IPS-20b (cell line): ENCODE data around the gene ZYX.
A peak's percentile ranks its signal among the peaks of the same experiment; 100 is the strongest.

Experiments used
- H3K27ac ChIP-seq: one replicate; pipeline ENCODE4 v1.5.1; 2013; ENCODE audit warnings: low read length
- H3K27me3 ChIP-seq: 2 replicates; pipeline ENCODE4 v1.6.1; 2013; ENCODE audit warnings: mild to moderate bottlenecking, low read length, inconsistent platforms; ENCODE audit not compliant: insufficient read depth
- H3K36me3 ChIP-seq: 2 replicates; pipeline ENCODE4 v1.6.1; 2013; ENCODE audit warnings: low read depth, mild to moderate bottlenecking, inconsistent platforms, low read length, moderate library complexity; ENCODE audit not compliant: insufficient read depth
- H3K4me1 ChIP-seq: 2 replicates; pipeline ENCODE4 v1.6.1; 2013; ENCODE audit warnings: mild to moderate bottlenecking, control low read depth, inconsistent platforms, low read length, moderate library complexity; ENCODE audit not compliant: insufficient read depth
- H3K4me3 ChIP-seq: 2 replicates; pipeline ENCODE4 v1.5.1; 2013; ENCODE audit warnings: mild to moderate bottlenecking, low read length, inconsistent platforms
- H3K9ac ChIP-seq: 2 replicates; pipeline ENCODE4 v1.6.1; 2013; ENCODE audit warnings: low read depth, mild to moderate bottlenecking, inconsistent platforms, low read length, moderate library complexity
- H3K9me3 ChIP-seq: 2 replicates; pipeline ENCODE4 v1.6.1; 2013; ENCODE audit warnings: mild to moderate bottlenecking, low read depth, low read length, inconsistent platforms; ENCODE audit not compliant: insufficient read depth

Gene ZYX

DNA sequence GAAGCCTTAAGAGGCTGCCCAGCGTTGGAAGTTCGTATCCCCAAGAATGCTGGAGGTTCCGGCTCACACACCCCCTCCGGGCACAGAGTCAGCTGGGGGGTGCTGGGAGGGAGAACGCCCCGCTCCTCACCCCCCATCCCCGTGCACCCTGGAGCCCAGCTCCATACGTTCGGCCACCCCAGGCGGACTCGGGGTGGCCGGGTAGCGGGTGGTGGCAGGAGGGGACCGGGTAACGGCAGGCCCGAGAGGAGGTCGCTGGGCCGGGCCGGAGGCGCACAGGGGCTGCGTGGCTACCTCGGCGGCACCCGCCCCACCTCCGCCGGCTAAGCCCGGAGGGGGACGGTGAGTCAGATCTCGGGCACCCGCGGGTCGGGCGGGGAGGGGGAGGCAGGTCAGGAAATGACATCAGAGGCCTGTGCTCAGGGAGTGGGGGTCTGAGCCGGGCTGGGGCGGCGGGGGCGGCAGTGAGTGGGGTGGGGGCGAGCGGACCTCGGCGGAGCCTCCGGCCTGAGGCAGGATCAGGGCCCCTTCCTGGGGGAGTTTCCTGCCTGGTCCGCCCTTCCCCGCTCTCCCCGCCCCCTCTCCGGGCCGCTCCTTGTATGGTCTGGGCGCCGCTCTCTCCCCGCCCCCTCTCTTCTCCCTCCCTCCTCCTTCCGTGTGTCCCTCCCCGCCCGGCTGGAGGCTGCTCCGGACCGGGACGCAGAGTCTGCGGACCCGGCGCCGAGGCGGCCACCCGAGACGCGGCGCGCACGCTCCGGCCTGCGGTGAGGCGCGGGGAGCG lies at the start of gene ZYX:
Gene ZYX (plus strand): TSS at position 700 of the 781 bp plus-strand sequence. CDS start 227 bp downstream, outside the sequence.
- Histone ChIP-seq H3K4me1 (peaks cover 19% of the 10 kb centered on the region), H3K9ac (peak within 1 kb of the TSS; percentile 99), H3K27ac (peak within 1 kb of the TSS; percentile 96), H3K9me3 (no peaks in the 10 kb centered on the region), H3K27me3 (no peaks in the 10 kb centered on the region), H3K4me3 (peak within 1 kb of the TSS; percentile 93), H3K36me3 (peaks cover 37% of the 10 kb centered on the region)

GRCh38 chr7:143334244-143334643 lies 46.9 kb upstream of the ZYX start:
- no peaks in the 10 kb centered on the region for H3K9me3 ChIP-seq
- no peaks in the 10 kb centered on the region for H3K36me3 ChIP-seq
- no peaks in the 10 kb centered on the region for H3K4me1 ChIP-seq
- H3K27me3 ChIP-seq = no peaks in the 10 kb centered on the region
- H3K9ac ChIP-seq = no peak overlapping the region
- no peak overlapping the region for H3K4me3 ChIP-seq
- no peak overlapping the region for H3K27ac ChIP-seq

GRCh38 chr7:143337216-143337615 lies 43.9 kb upstream of the ZYX start:
- Histone ChIP-seq H3K9ac (no peak overlapping the region), H3K9me3 (no peaks in the 10 kb centered on the region), H3K27ac (no peak overlapping the region), H3K4me3 (no peak overlapping the region), H3K36me3 (no peaks in the 10 kb centered on the region), H3K4me1 (no peaks in the 10 kb centered on the region), H3K27me3 (no peaks in the 10 kb centered on the region)

GRCh38 chr7:143341842-143342241 lies 39.3 kb upstream of the ZYX start:
- H3K36me3 ChIP-seq = no peaks in the 10 kb centered on the region
- no peaks in the 10 kb centered on the region for H3K9me3 ChIP-seq
- H3K27ac ChIP-seq = no peak overlapping the region
- no peak overlapping the region for H3K9ac ChIP-seq
- H3K27me3 ChIP-seq = peaks cover 26% of the 10 kb centered on the region
- no peaks in the 10 kb centered on the region for H3K4me1 ChIP-seq
- no peak overlapping the region for H3K4me3 ChIP-seq

DNA sequence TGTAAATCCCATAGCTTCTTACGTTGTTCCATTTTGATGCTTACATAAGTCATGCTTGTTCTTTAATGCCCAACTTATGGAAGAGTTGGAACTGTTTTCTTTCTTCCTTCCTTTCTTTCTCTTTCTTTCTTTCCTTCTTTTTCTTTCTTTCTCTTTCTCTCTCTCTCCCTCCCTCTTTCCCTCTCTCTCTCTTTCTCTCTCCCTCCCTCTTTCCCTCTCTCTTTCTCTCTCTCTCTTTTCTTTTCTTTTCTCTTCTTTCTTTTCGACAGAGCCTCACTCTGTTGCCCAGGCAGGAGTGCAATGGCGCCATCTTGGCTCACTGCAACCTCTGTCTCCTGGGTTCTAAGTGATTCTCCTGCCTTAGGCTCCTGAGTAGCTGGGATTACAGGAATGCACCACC lies 37.5 kb upstream of the ZYX start:
- no peaks in the 10 kb centered on the region for H3K36me3 ChIP-seq

DNA sequence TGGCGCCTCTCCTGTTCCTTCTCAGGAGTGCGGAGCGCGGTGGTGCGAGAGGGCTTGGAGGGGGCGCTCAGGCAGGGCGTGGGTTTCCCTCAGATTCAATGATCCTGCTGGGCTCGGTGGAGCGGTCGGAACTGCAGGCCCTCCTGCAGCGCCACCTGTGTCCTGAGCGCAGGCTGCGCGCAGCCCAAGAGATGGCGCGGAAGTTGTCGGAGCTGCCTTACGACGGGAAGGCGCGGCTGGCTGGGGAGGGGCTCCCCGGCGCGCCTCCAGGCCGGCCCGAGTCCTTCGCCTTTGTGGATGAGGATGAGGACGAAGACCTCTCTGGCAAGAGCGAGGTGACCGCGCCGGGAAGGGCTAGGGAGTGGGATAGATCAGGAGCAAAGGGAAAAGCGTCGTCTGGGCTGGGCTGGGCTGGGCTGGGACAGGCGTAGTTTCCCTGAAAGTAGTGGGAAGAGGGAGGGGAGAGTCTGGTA lies 35.7 kb upstream of the ZYX start:
- Histone ChIP-seq H3K9ac (peak overlapping the region; percentile 54; the same call in 1 of the 2 replicates), H3K27me3 (peaks cover 33% of the 10 kb centered on the region), H3K27ac (no peak overlapping the region), H3K36me3 (no peaks in the 10 kb centered on the region), H3K9me3 (no peaks in the 10 kb centered on the region), H3K4me1 (no peaks in the 10 kb centered on the region), H3K4me3 (peak overlapping the region; percentile 76)

More for the DNA sequence above, 37.5 kb upstream of the ZYX start:
- Histone ChIP-seq H3K9ac (no peak overlapping the region), H3K4me1 (no peaks in the 10 kb centered on the region), H3K4me3 (no peak overlapping the region), H3K27me3 (peaks cover 30% of the 10 kb centered on the region), H3K27ac (no peak overlapping the region), H3K9me3 (no peaks in the 10 kb centered on the region)

DNA sequence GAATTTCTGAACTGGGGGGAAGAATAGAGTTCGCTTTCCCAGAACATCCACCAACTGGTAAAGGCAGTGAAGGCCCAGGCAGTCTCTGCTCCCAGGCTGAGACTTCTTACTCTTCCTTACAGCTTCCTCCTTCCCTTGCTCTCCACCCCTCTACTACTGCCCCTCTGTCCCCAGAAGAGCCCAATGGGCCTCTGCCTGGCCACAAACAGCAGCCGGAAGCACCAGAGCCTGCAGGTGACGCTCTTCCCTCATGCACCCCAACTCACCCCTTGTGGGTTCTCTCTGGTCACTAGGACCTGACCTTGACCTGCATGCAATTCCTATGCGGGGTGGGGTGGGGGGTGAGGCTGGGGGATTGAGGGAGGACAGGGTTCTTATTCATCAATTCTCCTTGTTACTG lies 35.1 kb upstream of the ZYX start:
- peak overlapping the region; percentile 54; the same call in 1 of the 2 replicates for H3K9ac ChIP-seq

DNA sequence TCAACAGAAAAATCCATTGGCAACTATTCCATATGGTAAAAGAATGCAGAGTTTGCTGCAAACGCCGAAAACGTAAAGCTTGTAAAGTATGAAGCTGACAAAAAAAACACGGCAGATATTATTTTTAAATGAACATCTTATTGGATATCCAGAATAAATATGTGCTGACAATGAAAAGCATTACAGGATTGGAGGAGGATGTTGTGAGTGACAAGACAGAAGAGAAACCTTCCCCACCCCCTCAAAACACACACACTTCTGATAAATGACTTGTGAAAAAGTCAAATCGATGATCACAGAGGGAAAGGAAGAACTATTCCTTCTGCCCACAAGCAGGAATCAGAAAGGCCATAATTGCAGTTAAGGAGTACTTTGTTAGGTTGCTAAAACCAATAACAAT lies 33.2 kb upstream of the ZYX start:
- no peaks in the 10 kb centered on the region for H3K36me3 ChIP-seq
- peaks cover 1% of the 10 kb centered on the region; the same call in 1 of the 2 replicates for H3K4me1 ChIP-seq
- H3K27me3 ChIP-seq = peaks cover 33% of the 10 kb centered on the region
- H3K4me3 ChIP-seq = no peak overlapping the region
- H3K9me3 ChIP-seq = no peaks in the 10 kb centered on the region
- H3K9ac ChIP-seq = no peak overlapping the region
- no peak overlapping the region for H3K27ac ChIP-seq

More for the DNA sequence above, 35.1 kb upstream of the ZYX start:
- Histone ChIP-seq H3K36me3 (no peaks in the 10 kb centered on the region), H3K27me3 (peaks cover 33% of the 10 kb centered on the region), H3K4me3 (peak overlapping the region; percentile 76; the same call in 1 of the 2 replicates), H3K4me1 (no peaks in the 10 kb centered on the region), H3K9me3 (no peaks in the 10 kb centered on the region), H3K27ac (no peak overlapping the region)

- H3K9me3 ChIP-seq = no peaks in the 10 kb centered on the region
- no peak overlapping the region for H3K27ac ChIP-seq
- H3K27me3 ChIP-seq = peaks cover 15% of the 10 kb centered on the region
- H3K9ac ChIP-seq = no peak overlapping the region
- peaks cover 2% of the 10 kb centered on the region; the same call in 1 of the 2 replicates for H3K4me1 ChIP-seq
- peaks cover 7% of the 10 kb centered on the region; the same call in 1 of the 2 replicates for H3K36me3 ChIP-seq
- no peak overlapping the region for H3K4me3 ChIP-seq
Measured at GRCh38 chr7:143351060-143351459, 30.1 kb upstream of the ZYX start.

- Histone ChIP-seq H3K27ac (no peak overlapping the region), H3K36me3 (peaks cover 12% of the 10 kb centered on the region), H3K9me3 (no peaks in the 10 kb centered on the region), H3K9ac (no peak overlapping the region), H3K4me1 (peaks cover 2% of the 10 kb centered on the region; the same call in 1 of the 2 replicates), H3K27me3 (peaks cover 10% of the 10 kb centered on the region), H3K4me3 (no peak overlapping the region)
Measured at GRCh38 chr7:143351574-143351973, 29.6 kb upstream of the ZYX start.

- no peak overlapping the region for H3K4me3 ChIP-seq
- H3K27me3 ChIP-seq = peaks cover 4% of the 10 kb centered on the region; the same call in 1 of the 2 replicates
- peaks cover 20% of the 10 kb centered on the region for H3K36me3 ChIP-seq
- peaks cover 2% of the 10 kb centered on the region; the same call in 1 of the 2 replicates for H3K4me1 ChIP-seq
- H3K9me3 ChIP-seq = no peaks in the 10 kb centered on the region
- no peak overlapping the region for H3K9ac ChIP-seq
- H3K27ac ChIP-seq = no peak overlapping the region
Measured at GRCh38 chr7:143352531-143353002, 28.6 kb upstream of the ZYX start.

GRCh38 chr7:143354376-143354775 lies 26.8 kb upstream of the ZYX start:
- Histone ChIP-seq H3K36me3 (peaks cover 38% of the 10 kb centered on the region), H3K4me1 (peaks cover 2% of the 10 kb centered on the region; the same call in 1 of the 2 replicates), H3K9me3 (no peaks in the 10 kb centered on the region), H3K27ac (no peak overlapping the region), H3K9ac (no peak overlapping the region), H3K27me3 (peaks cover 4% of the 10 kb centered on the region; the same call in 1 of the 2 replicates), H3K4me3 (no peak overlapping the region)
